GM19328 (cell line): ENCODE measurements around the gene CPT1A.

Experiments used
- ATAC-seq: cut with Tn5 transposase; IDR thresholded peaks from one replicate; pipeline ENCODE4 v1.9.1; 2021; ENCODE audit warnings: mild to moderate bottlenecking, moderate library complexity; ENCODE audit not compliant: unreplicated experiment

CPT1A gene

DNA sequence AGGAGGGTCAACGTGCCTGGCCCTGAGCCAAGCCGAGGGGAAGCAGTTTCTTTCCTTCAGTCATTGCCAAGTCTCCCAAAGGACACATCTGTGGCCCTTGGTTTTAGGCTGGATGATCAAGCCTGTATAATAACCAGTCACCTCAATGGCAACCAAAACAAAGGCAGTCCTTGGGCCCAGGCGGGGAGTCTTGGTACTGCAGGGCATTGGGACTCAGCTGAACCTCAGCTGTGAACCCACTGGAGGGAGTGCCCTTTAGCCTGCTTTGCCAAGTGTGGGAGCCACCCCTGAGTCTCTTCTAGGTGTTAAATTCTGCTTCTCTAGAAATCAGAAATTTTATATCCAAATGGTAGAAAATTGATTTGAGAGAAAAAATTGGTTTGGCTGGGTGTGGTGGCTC lies 36.9 kb downstream of the CPT1A start:
- ATAC-seq, result no peak

DNA sequence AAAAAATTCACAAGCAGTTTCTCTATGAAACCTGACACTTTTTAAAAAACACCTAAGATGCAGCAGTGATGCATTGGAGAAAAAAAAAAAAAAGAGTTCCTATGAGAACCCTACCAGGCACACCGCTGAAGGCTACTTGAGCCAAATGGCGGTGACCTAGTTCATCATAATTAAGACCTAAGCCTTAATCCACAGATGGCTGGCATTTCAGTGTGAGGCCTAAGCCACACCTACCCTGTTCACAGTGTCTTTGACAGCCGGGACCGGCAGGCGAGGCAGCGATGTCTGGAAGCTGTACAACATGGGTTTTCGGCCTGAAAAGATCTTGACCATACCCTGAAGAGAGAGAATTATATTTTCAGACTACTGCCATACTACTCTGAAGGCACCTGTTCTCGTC lies 38.0 kb downstream of the CPT1A start:
- ATAC-seq, result no peak

DNA sequence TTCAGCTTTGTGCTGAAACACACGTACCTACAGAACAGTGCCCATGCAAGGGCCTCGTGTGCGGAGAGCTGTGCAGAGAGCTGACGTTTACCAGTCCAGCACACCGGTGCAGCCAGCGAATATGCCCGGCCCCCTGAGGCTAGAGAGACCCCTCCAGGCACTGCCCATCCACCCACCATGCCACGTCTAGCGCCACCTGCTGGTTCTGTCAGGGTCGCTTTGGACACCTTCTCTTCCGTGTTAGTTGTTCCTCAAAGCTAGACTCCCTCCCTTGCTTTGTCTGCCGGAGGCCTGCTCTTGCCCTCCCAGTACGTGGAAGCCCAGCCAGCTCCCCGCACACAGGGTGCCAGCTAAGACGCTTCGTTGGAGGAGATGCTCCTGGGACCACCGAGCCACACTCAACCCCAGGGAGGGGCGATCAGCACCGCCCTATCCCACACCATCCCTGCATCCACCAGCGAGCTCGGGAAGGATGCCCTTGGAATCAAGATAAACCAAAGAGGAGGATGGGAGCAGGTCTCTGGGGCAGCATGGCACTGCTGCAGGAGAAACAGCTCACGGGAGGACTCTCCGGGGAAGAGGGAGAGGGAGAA lies 43.4 kb downstream of the CPT1A start:
- no peak for ATAC-seq

DNA sequence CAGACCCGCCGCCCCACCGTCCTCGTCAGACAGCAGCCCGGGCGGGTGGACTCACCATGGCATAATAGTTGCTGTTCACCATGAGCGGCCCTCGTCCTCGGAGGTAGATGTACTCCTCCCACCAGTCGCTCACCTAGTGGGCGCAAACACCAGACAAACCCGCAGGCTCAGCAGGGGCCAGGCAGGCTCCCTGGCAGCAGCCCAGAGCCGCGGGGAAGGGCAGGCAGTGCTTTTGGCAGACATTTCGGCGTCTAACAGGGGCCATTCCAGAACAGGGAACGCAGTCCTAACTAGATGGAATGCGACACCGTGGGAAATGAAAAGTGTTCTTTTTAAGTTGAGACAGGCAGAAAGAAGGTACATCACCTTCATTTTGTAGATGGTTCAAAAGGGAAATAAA lies 44.9 kb downstream of the CPT1A start:
- ATAC-seq, result no peak

DNA sequence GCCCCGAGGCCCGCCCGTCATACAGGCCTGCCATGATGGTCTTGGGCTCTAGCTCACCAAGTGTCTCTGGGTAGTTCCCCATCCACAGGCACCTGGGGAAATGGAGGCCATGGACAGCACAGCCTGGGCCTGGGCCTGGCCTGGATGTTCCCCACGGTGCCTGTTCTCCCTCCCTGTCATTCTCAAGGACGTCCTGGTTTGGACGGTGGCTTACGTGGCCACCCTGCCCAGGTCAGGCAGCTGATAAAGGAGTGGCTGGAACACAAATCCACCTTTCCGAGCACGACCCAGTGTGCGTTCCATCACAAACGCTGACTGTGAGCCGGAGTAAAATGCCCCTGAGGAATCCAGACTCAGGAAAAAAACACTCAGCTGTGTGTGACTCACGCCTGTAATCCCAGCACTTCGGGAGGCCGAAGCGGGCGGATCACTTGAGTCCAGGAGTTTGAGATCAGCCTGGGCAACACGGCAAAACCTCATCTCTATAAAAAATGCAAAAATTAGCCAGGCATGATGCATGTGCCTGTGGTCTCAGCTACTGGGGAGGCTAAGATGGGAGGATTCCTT lies 49.2 kb downstream of the CPT1A start:
- no peak for ATAC-seq

DNA sequence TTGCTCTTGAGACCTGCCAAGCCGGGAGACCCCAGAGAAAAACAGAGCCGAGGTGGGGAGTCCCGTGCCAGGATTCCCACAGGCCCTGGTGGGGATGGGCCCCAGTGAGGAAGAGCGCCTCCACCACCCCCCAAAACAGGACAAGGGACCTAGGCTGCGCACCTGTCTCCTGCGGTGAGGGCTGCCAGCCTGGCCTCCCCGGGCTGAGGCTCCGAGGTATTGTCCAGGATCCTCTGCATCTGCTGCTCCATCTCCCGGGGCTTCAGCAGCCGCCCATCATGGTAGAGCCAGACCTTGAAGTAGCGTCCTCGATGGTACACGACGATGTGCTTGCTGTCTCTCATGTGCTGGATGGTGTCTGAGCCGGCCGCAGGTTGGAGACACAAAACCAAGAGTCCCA lies 57.1 kb downstream of the CPT1A start:
- ATAC-seq, result no peak

DNA sequence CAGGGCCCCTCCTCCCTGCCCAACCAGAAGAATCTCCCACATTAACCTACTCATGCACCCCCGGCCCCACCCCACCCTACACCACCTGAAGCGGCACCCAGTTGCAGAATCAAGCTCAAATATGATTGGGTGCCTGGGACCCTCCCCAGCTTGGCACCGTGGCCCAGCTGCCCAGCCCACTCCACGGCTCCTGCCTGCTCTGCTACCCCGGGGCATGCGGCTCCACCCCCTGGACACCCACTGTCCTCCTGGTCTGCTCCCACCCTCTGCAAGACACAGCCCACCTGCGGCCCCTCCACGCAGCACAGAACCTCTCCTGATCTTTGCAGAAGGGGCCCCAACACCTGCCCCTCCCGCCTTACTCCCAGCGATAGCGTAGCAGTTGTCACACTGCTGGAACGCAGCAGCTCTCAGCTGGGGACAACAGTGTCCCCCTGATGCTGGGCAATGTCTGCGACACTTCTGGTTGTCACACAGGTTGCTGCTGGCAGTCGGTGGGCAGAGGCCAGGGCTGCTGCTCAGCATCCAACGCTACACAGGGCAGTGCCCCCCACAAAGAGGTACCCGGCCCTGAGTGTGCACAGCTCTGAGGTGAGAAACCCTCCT lies 58.4 kb downstream of the CPT1A start:
- no peak for ATAC-seq

DNA sequence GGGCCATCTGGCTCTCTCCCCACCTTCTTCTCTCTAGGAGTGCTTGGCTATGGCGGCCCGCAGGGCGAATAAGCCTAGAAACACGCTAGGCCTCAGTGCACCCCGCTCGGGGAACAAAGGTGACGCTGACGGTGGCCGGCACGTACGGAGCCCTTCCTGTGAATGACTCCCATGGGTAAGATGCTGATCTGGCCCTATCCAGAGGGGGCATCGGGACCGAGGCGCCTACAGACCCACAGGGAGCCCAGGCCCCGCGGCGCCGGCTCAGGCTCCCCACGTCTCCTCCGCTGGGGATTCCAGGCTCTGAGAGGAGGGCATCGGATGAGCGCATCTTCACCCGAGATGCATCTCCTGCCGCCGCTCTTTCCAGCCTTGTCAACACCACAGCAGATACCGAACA lies 59.0 kb downstream of the CPT1A start:
- ATAC-seq, result no peak

DNA sequence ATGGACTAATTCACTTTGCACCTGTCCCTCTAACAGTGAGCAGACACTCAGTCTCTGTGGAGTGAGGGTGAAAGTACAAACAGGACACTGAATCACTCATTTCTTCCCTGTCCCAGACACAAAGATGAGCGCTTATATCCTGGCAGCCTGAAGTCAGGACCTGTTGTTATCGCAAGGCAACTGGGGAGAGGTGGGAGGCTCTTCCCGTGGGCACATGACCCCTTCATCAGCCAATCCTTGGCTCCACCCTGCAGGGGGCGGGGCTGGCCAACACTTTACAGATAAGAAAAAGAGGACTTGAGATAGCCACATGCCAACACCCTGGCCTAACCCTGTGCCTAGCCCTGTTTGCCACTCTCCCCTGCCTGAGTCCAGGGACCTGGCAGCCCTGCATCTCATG lies 60.9 kb downstream of the CPT1A start:
- no peak for ATAC-seq

DNA sequence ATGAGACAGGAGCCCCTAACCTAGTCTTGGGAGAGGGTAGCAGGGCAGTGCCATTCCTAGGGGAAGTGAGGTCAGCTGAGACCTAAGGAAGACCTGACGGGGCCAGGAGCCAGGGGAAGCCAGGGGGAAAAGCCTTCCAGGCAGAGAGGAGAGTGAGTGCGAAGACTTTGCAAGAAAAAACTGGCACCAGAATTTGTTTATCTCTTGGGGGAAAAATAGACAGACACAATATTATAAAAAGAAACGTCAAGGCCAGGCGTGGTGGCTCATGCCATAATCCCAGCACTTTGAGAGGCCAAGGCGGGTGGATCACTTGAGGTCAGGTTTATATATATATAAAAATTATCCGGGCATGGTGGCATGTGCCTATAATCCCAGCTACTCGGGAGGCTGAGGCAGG lies 63.5 kb downstream of the CPT1A start:
- no peak for ATAC-seq

DNA sequence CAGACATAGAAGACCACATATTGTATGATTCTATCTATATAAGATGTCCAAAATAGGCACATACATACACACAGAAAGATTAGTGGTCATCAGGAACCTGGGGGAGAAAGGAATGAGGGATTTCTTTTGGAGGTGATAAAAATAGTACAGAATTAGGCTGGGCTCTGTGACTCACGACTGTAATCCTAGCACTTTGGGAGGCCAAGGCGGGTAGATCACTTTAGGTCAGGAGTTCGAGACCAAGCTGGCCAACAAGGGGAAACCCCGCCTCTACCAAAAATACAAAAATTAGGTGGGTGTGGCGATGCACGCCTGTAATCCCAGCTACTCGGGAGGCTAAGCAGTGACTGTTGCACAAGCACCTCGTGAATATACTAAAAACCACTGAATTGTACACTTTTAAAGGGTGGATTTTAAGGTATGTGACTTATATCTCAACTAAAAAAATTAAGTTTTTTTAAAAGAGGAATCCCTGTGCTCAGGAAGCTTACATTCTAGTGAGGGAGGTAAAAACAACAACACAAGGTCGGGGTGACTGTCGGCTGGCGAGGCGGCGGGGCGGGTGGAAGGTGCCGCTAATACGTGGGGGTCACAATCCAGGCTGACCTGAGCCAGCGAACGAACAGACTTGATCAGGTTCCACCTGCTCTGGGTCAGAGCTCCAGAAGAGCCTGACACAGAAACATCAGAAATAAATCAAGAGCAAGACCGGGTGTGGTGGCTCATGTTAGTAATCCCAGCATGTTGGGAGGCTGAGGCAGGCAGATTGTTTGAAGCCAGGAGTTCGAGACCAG lies 65.1 kb downstream of the CPT1A start:
- ATAC-seq, result no peak

DNA sequence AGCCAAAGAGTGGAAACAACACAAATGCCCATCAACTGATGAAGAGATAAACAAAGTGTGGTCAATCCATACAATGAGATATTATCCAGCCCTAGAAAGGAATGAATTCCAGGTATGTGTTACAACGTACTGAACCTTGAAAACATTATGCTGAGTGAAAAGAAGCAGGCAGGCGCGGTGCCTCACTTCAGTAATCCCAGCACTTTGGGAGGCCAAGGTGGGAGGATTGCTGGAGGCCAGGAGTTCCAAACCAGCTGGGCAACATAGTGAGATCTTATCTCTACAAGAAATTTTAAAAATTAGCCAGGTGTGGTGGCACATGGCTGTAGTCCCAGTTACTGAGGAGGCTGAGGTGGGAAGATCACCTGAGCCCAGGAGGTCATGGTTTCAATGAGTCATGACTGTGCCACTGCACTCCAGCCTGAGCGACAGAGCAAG lies 65.7 kb downstream of the CPT1A start:
- no peak for ATAC-seq

DNA sequence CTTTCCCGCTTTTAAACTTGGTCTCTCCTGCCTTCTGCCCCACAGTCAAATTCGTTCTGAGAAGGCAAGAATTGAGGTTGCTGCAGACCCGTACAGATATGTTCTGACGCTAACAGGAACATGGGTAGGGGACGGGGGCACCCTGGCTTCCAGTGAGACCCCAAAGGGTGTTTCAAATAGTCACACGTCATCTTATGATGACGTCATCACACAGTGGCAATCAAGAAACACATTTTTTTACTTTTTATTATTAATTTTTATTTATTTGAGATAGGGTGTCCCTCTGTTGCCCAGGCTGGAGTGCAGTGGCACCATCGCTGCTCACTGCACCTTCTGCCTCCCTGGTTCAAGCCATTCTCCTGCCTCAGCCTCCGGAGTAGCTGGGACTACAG lies 67.5 kb downstream of the CPT1A start:
- ATAC-seq, result no peak

DNA sequence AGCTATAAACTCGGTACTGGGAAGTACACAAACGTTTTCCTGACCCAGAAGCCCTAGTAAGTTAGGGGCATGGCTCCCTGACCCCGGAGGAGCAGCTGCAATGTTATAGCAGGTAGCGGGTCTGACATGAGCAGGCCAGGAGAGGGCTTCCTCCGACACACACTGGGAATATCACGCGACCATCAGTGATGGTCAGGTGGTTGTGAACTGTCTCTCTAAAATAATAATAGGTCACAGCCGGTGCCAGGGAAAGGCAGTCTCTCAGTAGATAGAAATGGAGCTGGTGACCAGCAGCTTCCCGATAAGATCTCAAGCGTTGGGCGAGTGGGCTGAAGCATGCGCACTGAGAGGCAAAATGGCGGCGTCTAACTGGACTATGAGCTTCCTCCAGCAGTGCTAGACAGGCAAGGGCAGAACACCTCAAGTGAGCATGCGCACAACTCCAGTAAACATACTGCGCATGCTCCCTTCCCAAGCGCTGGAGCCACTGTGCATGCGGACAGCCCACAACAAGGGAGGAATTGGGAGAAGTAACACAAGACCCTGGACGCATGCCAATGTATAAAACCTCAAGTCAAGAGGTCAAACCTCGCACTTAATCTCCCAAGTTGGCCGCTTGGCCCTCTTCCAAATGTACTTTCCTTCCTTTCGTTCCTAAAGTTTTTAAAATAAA lies 68.1 kb downstream of the CPT1A start:
- no peak for ATAC-seq

DNA sequence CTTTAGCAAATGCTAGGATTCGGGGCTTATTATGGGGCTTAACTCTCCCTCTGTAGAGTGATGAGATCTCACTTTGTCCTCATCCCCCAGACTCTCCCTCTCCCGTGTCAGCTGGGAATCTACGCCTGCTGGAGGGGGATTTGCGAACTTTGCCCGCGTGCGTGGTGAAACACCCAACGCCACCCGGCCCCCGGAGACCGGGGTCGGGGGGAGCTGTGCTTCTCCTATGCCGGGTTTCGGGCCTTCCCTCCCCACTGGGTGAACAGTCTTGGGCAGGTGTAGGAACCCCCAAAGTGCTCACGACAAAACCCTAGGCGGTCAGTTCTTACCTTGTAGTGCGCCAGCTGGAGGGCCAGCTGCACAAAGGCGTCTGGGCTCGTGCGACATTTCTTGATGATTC lies 68.8 kb downstream of the CPT1A start:
- ATAC-seq, result no peak

DNA sequence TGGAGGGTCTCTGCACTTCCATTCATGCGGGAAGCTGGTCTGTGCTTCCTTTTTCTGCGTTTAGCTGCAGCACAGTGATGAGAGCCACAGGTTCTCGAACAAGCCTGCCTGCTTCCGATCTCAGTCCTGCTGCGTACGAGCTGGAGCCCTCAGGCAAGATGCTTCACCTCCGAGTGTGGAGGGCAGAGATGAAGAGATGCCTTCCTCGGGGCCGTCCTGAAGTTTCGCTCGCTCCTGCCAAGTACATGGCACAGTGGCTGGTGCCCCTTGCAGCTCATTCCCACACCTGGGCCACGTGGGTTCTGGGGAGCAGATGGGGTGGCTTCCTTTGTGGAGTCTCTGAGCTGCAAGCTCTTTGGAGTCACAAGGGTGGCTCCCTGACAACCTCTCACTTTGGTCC lies 70.9 kb downstream of the CPT1A start:
- no peak for ATAC-seq

DNA sequence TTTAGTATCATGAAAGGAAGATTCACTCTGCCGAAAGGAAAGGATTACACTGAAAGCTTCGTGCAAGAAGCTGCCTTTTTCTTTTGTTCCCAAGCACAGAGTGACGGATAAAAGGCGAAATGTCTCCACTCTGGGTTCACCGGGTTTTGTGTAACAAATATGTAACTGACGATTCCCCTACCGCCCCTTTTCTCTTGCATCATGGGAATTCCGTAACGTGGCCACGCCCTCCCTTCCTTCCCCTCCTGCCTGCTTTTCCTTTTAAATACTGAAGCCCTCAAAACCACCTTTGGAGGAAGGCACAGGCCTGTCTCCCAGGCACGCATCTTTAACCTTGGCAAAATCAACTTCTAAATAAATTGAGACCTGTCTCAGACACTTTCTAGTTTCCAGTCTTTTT lies 74.0 kb downstream of the CPT1A start:
- ATAC-seq, result no peak

DNA sequence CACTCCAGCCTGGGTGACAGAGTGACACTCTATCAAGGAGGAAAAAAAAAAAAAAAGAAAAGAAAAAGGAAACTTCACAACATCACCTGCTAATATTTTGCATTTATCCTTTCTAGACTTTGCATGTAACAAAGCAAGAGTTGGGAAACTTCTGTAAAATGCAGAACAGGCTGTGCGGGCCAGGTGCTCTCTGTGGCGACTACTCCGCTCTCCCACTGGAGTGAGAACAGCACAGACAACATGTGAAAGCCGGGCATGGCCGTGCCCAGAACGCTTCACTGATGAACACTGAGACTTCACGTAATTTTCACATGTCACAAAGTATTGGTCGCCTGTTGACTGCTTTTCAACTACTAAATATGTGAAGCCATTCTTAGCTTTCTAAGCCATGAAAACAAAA lies 74.9 kb downstream of the CPT1A start:
- no peak for ATAC-seq

DNA sequence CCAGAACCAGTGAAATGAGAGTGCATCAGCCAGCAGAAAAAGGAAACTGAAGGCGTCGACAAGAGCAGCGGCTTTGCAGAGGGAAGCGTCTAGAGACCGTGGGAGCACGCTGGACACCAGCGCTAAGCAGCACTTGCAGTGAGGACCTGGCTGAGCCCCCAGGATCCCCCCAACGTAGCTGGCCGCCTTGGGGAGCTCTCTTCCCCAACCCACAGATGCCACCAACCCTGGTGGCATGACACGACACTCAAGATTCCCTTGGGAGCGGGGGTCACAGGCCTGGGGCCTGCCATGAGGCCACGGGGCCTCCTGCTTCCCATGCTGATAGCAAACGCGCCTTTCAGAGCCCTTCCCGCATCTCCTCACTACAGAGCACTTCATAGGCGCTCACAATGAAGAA lies 77.0 kb downstream of the CPT1A start:
- no peak for ATAC-seq

DNA sequence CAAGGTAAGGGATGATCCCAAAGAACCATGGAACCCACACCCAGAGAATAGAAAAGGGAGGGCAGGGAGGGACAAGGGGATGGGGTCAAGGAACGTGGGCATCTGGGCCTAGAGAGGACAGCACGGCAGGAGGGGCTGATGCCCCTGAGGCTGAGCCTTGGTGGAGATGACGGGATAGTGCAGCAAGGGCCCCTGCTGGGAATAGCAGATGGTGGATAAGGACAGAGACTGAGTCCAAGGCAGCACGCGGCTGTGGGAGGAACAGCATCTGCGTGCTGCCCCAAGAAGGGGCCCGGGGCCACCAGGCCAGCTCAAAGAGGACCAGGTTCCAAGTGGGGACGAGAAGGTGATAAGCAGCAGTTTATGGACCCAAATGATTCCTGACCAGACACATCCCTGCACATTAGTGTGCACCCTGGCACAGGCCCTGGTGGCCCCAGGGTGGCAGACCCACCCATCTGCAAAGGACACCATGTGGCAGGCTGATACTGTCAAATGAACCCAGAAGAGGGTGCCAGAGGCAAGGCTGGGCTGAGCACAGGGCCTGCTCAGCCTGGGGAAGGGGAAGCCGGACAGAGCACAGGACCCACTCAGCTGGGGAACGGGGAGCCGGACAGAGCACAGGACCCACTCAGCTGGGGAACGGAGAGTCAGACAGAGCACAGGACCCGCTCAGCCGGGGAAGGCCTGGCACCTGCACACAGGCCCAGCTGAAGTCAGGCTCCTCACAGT lies 77.6 kb downstream of the CPT1A start:
- no peak for ATAC-seq

DNA sequence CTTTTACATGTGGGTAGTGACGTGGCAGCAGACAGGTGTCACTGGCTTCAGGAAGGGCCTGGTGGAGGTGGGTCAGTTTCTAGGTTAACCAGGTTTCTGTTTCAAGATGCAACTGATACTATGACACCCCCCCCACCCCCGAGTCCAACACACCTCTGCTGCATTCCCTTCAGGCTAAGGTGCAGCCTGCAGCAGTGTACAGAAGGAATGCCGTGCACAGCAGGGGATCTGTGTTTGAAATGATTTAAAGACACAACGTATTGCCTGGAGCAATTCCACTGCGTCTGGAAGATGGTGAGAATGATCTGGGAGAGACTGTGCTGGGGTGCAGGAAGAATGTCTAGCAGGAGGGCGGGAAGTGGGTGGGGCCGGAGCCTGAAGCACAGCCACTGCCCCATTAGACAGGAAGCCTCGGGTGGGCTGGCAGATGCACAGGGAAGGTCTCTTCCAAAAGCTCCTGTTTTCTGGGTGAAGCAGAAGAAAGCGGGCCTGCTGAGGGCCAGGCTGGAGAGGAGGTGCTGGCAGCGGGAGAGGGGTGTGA lies 78.5 kb downstream of the CPT1A start:
- ATAC-seq, result no peak
